Smooth muscle cell (in vitro differentiated cells): ENCODE data around the gene ATG7. TPM values are rescaled to one million over a fixed set of nuclear protein-coding genes. Genes with fewer than 3 reads are reported as not detected.
A peak's percentile ranks its signal among the peaks of the same experiment; 100 is the strongest.

Source experiments
- DNase-seq: peaks from one replicate; lab custom pipeline; 2025; ENCODE audit not compliant: unreplicated experiment; lab: John Stamatoyannopoulos, UW
- H2AFZ ChIP-seq: fragments of 200-600 bp; sonication (generic); 2 replicates; pipeline ENCODE4 v1.6.0; 2016; ENCODE audit warnings: antibody characterized with exemption, low read depth, mild to moderate bottlenecking
- H3F3A ChIP-seq: fragments of 200-600 bp; sonication (generic); 2 replicates; pipeline ENCODE4 v1.6.0; 2017; ENCODE audit warnings: antibody characterized with exemption, low read depth
- H3K27ac ChIP-seq: fragments of 200-600 bp; sonication (generic); 2 replicates; pipeline ENCODE4 v1.5.1; 2016; ENCODE audit warnings: low read depth, mild to moderate bottlenecking
- H3K27me3 ChIP-seq: fragments of 200-600 bp; sonication (generic); 2 replicates; pipeline ENCODE4 v1.6.1; 2016; ENCODE audit warnings: low read depth, mild to moderate bottlenecking
- H3K36me3 ChIP-seq: fragments of 200-600 bp; sonication (generic); 2 replicates; pipeline ENCODE4 v1.5.1; 2016; ENCODE audit warnings: low read depth
- H3K4me1 ChIP-seq: fragments of 200-600 bp; sonication (generic); 2 replicates; pipeline ENCODE4 v1.5.1; 2016; ENCODE audit warnings: low read depth
- H3K4me2 ChIP-seq: fragments of 200-600 bp; sonication (generic); 2 replicates; pipeline ENCODE4 v1.6.0; 2016; ENCODE audit warnings: mild to moderate bottlenecking
- H3K4me3 ChIP-seq: fragments of 200-600 bp; sonication (generic); 2 replicates; pipeline ENCODE4 v1.5.1; 2016; ENCODE audit warnings: mild to moderate bottlenecking
- H3K79me2 ChIP-seq: fragments of 200-600 bp; sonication (generic); 2 replicates; pipeline ENCODE4 v1.6.0; 2016; ENCODE audit warnings: low read depth, mild to moderate bottlenecking
- H3K9ac ChIP-seq: fragments of 200-600 bp; sonication (generic); 2 replicates; pipeline ENCODE4 v1.6.0; 2016; ENCODE audit warnings: low read depth
- H3K9me3 ChIP-seq: fragments of 200-600 bp; sonication (generic); replicated peaks from 2 replicates; pipeline ENCODE4 v1.5.1; 2016; ENCODE audit warnings: low read depth
- H4K20me1 ChIP-seq: fragments of 200-600 bp; sonication (generic); 2 replicates; pipeline ENCODE4 v1.6.0; 2016; ENCODE audit warnings: low read depth
- WGBS: methylation state at CpG from one replicate; pipeline ENCODE4 v1.1.7; 2016; ENCODE audit warnings: low lambda C conversion rate; 5-methylcytosine and 5-hydroxymethylcytosine counted together
- polyA plus RNA-seq: library from polyadenylated mRNA; unstranded; fragments of >200 nt; fragmentation: Nextera tagmentation; extraction: Ambion mirVana; gene quantifications from 2 replicates; pipeline ENCODE4 v1.2.1, GENCODE V29; 2016
- total RNA-seq: library from RNA; depleted of rRNA; stranded (reverse); fragments of >200 nt; gene quantifications from 2 replicates; pipeline ENCODE4 v1.2.3, GENCODE V29; 2014
- TF ChIP-seq, protein P1 (sequence below): fragments of 200-600 bp; sonication (generic); IDR thresholded peaks from 2 replicates; pipeline ENCODE4 v1.5.1; 2017; ENCODE audit warnings: borderline replicate concordance, mild to moderate bottlenecking, antibody characterized with exemption; ENCODE audit not compliant: insufficient read depth, poor library complexity, severe bottlenecking

The ATG7 gene
- total and polyA plus RNA-seq, 2 experiments from 2014 or later = 19.4 to 40.3 TPM

GRCh38 chr3:11379238-11379823 is 107.1 kb downstream of the ATG7 start:
- Histone ChIP-seq H3K9me3 (no peaks in the 10 kb centered on the region), H3K36me3 (no peaks in the 10 kb centered on the region), H4K20me1 (no peaks in the 10 kb centered on the region), H3K9ac (peak overlapping the region; percentile 70), H2AFZ (peak overlapping the region; percentile 38), H3F3A (peaks cover 18% of the 10 kb centered on the region), H3K27me3 (no peaks in the 10 kb centered on the region), H3K4me2 (peak overlapping the region; percentile 85), H3K4me1 (peaks cover 25% of the 10 kb centered on the region), H3K4me3 (peak overlapping the region; percentile 29), H3K27ac (peak overlapping the region; percentile 91), H3K79me2 (no peaks in the 10 kb centered on the region)
- no peak for DNase-seq
- TF ChIP-seq, protein P1, sequence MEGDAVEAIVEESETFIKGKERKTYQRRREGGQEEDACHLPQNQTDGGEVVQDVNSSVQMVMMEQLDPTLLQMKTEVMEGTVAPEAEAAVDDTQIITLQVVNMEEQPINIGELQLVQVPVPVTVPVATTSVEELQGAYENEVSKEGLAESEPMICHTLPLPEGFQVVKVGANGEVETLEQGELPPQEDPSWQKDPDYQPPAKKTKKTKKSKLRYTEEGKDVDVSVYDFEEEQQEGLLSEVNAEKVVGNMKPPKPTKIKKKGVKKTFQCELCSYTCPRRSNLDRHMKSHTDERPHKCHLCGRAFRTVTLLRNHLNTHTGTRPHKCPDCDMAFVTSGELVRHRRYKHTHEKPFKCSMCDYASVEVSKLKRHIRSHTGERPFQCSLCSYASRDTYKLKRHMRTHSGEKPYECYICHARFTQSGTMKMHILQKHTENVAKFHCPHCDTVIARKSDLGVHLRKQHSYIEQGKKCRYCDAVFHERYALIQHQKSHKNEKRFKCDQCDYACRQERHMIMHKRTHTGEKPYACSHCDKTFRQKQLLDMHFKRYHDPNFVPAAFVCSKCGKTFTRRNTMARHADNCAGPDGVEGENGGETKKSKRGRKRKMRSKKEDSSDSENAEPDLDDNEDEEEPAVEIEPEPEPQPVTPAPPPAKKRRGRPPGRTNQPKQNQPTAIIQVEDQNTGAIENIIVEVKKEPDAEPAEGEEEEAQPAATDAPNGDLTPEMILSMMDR = peak; percentile 68
- WGBS = 32% methylated on average over 2 of the region's 2 CpGs

- Histone ChIP-seq H3K4me2 (peak overlapping the region; percentile 85), H2AFZ (peak overlapping the region; percentile 38)
- TF ChIP-seq, protein P1 = no peak
Measured at GRCh38 chr3:11379824-11380701, 107.9 kb downstream of the ATG7 start.

DNA sequence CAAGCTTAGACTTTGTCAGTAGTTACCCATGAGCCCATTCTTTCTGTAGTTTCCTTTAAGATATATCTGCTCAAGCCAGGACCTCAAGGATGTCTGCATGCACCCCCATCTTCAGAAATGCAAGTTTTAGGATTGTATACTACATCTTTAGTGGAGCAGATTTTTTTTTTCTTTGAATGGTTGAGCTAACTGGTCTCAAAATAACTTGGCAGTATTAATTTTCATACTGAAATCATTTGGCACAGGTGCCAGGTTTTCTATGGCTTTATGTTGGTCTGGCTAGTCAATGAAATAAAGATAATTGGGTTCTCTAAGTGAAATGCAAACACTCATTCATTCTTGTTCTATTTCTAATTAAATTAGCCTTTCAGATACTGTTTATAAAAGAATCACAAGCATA is 108.9 kb downstream of the ATG7 start:
- TF ChIP-seq, protein P1 = no peak
- Histone ChIP-seq H3K4me1 (peaks cover 27% of the 10 kb centered on the region), H3K4me2 (peak overlapping the region; percentile 85), H3K27me3 (no peaks in the 10 kb centered on the region), H3F3A (peaks cover 18% of the 10 kb centered on the region), H4K20me1 (no peaks in the 10 kb centered on the region), H2AFZ (no peak overlapping the region), H3K9me3 (no peaks in the 10 kb centered on the region), H3K36me3 (no peaks in the 10 kb centered on the region), H3K4me3 (peak overlapping the region; percentile 29), H3K27ac (peak overlapping the region; percentile 91), H3K9ac (peak overlapping the region; percentile 70), H3K79me2 (no peaks in the 10 kb centered on the region)
- no peak for DNase-seq

More at GRCh38 chr3:11379824-11380701, 107.9 kb downstream of the ATG7 start:
- WGBS = 10% methylated on average over 16 of the region's 16 CpGs
- Histone ChIP-seq H3F3A (peaks cover 18% of the 10 kb centered on the region), H3K27me3 (no peaks in the 10 kb centered on the region), H3K79me2 (no peaks in the 10 kb centered on the region), H4K20me1 (no peaks in the 10 kb centered on the region), H3K4me1 (peaks cover 25% of the 10 kb centered on the region), H3K36me3 (no peaks in the 10 kb centered on the region), H3K27ac (peak overlapping the region; percentile 91), H3K4me3 (peak overlapping the region; percentile 29), H3K9me3 (no peaks in the 10 kb centered on the region), H3K9ac (peak overlapping the region; percentile 70)
- DNase-seq = no peak
